IPS-15b (cell line): ENCODE results near the gene PRDM5.
"Not testable (repeated sequence)": the region's sequence is repeated elsewhere in the genome, so short reads cannot be mapped to it uniquely, and the experiment has no call there.

Experiments used
- H3K27me3 ChIP-seq: one replicate; pipeline ENCODE4 v1.6.1; 2013; ENCODE audit warnings: low read length; ENCODE audit not compliant: control insufficient read depth, insufficient read depth
- H3K36me3 ChIP-seq: one replicate; pipeline ENCODE4 v1.6.1; 2013; ENCODE audit warnings: low read length; ENCODE audit not compliant: control insufficient read depth, insufficient read depth
- H3K4me1 ChIP-seq: one replicate; pipeline ENCODE4 v1.6.1; 2013; ENCODE audit warnings: mild to moderate bottlenecking, low read length; ENCODE audit not compliant: control insufficient read depth, insufficient read depth
- H3K4me3 ChIP-seq: one replicate; pipeline ENCODE4 v1.5.1; 2013; ENCODE audit warnings: low read depth, low read length
- H3K9ac ChIP-seq: one replicate; pipeline ENCODE4 v1.6.1; 2013; ENCODE audit warnings: low read depth, mild to moderate bottlenecking, low read length
- H3K9me3 ChIP-seq: one replicate; pipeline ENCODE4 v1.6.1; 2013; ENCODE audit warnings: mild to moderate bottlenecking, low read length; ENCODE audit not compliant: control insufficient read depth, insufficient read depth

Gene PRDM5

DNA sequence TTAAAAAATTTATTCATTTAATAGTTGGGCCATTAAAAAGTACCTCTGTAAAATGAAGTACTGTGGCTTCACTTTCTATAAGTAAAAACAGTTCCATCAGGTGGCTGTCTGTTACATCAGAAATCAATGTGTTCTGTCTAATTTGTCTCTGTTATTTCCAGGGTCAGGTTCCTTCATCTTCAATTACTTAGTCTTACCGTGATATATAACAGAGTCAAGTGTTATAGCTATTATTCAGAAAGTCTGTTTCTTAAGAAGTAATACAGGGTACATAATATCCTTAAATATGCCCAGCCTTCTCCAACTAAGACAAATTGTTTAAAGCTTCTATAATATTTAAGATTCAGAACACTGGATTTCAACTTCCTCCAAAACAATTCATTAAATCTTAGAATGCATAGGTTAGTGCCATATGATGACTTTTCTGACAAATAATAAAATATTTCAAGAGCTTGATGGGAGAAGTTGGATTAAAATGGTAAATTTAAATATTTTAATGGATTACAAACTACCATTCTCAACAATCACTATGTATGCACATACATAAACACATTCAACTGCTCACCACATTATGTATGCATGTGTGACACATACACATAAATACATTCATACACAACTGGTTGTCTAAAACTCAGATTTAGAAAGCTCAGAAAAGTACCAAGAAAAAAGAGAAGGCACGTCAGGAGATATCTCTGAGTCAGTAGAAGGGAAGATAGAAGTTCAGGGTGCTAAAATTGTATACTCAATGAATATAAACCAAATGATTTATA, 268.5 kb downstream of the PRDM5 start:
- H3K4me3 ChIP-seq = no peak overlapping the region
- no peak overlapping the region for H3K9ac ChIP-seq
- no peaks in the 10 kb centered on the region for H3K27me3 ChIP-seq
- H3K9me3 ChIP-seq = no peaks in the 10 kb centered on the region
- no peaks in the 10 kb centered on the region for H3K4me1 ChIP-seq
- H3K36me3 ChIP-seq = no peaks in the 10 kb centered on the region

- peak overlapping the region; percentile 41 for H3K4me3 ChIP-seq
- not testable (repeated sequence) for H3K9ac ChIP-seq, H3K9me3 ChIP-seq, H3K36me3 ChIP-seq, H3K27me3 ChIP-seq, H3K4me1 ChIP-seq
Measured at GRCh38 chr4:120648336-120648735, 274.2 kb downstream of the PRDM5 start.
